T-helper 1 cell (primary cell): Measurements from ENCODE around the gene STK4.
A peak's percentile ranks its signal among the peaks of the same experiment; 100 is the strongest.

Experiments used
- DNase-seq, 5 donors: peaks; one replicate each; pipeline ENCODE4 v3.0.0-alpha.2; 2012 to 2020
- total RNA-seq, 4 donors: gene quantifications; one replicate each; lab custom pipeline; 2026; lab: John Stamatoyannopoulos, UW

STK4 gene
- 448 to 686 (median 618) reads per million in 4 donors for total RNA-seq

DNA sequence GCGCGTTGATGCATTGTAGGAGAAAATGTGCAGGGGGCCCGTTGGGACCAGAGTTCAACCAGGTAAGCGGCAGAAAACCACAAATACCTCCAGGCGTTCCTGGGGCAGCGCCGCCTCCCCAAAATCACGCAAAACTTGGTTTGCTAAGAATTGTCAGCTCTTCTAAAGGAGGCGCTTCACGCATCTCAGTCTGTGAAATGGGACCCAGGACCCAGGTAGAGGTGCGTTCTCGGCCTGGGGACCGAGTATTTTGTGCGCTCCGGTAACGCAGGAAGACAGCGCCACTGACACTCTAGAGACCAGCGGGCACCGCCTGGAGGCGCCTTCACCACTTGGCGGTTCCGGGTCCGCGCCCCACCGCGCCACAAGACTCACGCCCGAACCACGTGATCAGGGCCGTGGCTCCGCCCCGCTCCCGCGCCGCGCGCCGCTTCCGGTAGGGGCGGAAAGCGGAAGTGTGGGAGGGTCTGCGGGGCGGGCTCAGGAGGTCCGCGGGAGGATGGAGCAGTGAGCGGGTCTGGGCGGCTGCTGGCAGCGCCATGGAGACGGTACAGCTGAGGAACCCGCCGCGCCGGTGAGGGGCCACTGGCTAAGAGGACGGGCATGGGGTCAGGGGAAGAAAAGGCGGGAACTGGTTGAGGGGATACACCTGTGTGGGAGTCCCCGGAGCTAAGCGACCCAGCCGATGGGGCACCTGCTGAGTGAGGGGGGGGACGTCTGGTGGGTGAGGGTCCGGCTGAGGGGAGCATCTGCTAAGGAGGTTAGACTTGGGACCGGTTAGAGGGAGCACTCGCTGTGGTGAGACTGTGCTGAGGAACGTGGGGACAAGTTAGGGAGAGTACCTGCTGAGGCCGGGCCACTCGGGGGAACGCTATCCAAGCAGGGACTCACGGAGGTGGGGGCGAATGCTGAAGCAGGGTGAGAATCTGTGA, at the start of gene STK4:
TSS of gene STK4 (plus strand) at position 483 of the 932 bp plus-strand sequence. CDS start at position 540, 57 bp downstream.
- peak; percentile 90 to 97 (median 92) for DNase-seq

DNA sequence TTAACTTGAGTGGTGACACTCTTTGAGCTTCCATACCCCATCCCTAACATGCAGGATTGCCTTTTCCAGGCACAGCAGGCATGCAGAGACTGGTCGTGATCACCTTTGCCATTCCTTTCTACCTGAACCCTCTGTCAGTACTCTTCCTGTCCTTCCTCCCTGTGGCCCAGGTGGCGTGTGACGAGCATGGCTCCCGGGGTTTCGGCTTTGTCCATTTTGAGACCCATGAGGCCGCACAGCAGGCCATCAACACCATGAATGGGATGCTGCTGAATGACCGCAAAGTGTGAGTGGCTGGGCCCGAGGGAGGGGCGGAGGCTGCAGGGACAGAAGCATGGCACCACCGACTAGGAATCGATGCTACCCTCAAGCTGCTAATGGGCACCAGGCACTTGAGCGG, 49.7 kb upstream of the STK4 start:
- DNase-seq = no peak

- DNase-seq = no peak
These were observed 48.9 kb upstream of the STK4 start for GRCh38 chr20:44917399-44917798.

GRCh38 chr20:44918342-44918741, 48.0 kb upstream of the STK4 start:
- no peak for DNase-seq

- DNase-seq = no peak
These were observed 47.6 kb upstream of the STK4 start for GRCh38 chr20:44918761-44919160.

DNA sequence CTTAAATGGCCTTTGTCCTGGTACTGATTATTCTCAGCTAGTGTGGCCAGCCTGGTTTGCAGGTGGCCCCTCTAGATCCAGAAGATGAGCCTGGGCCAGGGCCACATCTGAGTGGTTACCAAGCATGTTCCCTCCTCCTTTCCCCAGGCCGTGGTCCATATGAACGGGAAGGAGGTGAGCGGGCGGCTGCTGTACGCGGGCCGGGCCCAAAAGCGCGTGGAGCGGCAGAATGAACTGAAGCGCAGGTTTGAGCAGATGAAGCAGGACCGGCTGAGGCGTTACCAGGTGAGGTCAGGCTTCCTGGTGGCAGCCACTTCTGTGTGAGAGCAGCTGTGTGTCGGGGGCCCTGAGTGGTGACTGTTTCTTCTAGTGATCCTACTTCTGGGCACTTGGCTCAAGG, 44.9 kb upstream of the STK4 start:
- DNase-seq = no peak

DNA sequence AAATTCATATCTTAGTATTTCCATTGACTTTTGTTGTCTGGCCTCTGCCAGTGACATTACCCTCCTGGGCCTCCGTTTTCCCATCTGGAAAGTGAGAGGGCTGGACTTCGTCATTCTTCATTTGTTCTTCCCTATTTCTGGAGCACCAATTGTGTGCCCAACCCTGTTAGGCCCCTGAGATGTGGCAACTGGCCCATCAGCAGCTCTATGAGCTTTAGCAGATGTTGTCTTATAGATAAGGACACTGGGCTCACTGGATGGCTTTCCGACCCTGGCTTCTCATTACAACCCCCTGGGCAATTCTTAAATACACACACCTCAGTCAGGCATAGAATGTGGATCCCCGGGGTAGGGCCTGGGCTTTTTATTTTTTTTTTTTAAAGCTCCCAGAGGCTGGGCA, 41.8 kb upstream of the STK4 start:
- no peak for DNase-seq

- no peak for DNase-seq
These were observed 37.7 kb upstream of the STK4 start for GRCh38 chr20:44928595-44928994.

GRCh38 chr20:44930517-44931168, 35.7 kb upstream of the STK4 start:
- DNase-seq = no peak

- DNase-seq = no peak
These were observed 34.4 kb upstream of the STK4 start for GRCh38 chr20:44931911-44932310.

GRCh38 chr20:44932916-44933315, 33.4 kb upstream of the STK4 start:
- DNase-seq = no peak

DNA sequence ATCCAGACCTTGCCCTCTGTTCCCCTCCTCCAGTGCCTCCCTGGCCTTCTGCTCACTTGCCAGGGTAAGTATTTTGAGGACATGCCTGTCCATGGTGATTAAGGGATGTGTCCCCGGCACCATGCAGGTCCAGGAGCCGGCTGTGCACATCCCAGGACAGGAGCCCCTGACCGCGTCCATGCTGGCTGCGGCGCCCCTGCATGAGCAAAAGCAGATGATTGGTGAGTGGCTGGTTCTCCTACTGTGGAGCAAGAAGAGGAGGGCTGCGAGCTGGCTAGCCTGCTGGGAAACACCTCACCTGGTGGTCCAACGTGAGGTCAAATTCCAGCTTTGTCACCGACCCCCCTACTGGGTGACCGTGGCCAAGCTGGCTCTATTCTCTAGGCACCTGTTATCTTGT, 29.8 kb upstream of the STK4 start:
- DNase-seq = no peak

DNA sequence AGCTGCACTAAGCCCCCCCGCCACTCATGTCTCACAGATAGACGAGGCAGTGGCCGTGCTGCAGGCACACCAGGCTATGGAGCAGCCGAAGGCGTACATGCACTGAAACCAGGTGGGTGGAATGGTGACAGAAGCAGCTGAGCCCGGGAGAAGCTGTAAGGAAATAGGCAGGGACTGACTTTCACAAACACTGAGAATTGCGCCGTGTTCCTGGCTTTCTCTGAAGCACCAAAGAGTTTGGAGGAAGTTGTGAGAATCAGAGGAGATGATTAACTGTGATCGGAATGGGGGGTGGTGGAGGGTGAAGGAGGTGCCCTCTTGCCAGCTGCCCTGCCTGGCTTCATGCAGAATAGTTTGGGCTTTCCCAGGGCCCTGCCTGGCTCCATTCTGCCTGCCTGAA, 27.7 kb upstream of the STK4 start:
- no peak for DNase-seq

DNA sequence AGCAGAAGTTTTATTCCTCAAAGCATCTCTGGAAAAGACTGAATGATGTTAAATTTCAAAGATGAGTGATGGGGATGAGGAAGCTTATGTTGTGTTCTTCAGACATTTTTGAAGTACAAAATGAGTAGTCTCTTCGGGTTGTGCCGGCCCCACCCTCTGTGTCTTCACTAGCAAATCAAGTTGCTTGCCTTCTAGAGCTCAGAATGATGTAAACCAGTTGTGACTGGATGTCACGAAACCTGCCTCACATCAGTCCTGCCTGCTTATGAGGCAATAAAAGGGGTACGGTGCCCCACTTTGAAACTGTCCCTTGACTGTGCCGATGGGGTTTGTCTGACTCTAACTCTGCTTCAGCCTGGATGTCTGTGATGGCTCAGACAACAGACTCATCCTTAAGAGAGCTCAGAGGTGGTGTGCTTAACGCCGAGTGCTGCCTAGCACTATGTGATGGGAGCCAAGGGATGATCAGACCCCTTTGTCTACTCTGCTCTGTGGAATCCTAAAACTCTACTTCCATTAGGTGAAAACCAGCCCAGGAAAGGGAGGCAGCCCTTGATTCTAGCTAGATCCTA, 25.1 kb upstream of the STK4 start:
- DNase-seq = no peak

- DNase-seq = no peak
These were observed 23.9 kb upstream of the STK4 start for GRCh38 chr20:44942264-44942973.

GRCh38 chr20:44943828-44944227, 22.5 kb upstream of the STK4 start:
- DNase-seq = no peak

DNA sequence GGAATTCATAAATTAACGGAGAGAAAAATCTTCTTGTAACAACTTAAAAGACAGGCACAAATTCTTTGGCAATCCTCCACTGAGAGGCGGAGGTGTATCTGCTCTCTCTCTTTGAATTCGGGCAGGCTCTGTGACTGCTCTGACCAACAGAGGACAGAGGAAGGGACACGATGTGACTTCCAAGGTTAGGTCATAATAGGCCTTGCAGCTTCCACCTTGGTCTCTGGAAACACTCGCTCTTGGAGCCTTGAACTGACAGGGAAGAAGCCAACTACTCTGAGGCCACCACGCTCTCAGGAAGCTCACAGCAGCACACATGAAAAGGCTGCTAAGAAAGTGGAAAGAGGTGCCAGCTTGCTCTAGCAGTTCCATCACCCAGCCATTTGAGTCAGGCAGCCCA, 21.1 kb upstream of the STK4 start:
- DNase-seq = no peak

DNA sequence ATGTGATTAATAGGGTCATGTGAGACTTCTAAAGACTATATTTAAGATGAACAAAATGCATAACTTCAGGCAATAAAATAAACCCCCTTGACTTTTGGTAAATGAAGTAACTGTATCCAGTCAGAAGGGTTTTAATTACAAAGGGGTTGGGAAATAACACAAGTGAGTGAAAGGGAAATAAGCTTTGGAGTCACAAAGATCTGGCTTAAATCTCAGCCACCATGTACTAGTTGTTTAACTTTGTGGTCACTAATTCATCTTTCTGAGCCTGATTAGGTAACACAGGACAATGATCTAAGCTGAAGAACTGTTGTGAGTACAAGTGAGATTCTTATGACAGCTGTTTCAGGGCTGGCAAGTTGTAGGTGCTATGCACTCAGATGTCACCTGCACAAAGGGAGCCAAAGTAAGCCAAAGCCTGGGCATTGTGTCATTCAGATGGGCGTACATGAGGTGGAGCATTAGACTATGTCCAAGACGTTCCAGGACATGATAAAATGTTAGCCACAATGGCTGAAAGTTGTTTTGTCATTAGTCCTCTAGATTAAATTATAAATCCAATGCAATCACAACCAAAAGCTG, 19.9 kb upstream of the STK4 start:
- no peak for DNase-seq

DNA sequence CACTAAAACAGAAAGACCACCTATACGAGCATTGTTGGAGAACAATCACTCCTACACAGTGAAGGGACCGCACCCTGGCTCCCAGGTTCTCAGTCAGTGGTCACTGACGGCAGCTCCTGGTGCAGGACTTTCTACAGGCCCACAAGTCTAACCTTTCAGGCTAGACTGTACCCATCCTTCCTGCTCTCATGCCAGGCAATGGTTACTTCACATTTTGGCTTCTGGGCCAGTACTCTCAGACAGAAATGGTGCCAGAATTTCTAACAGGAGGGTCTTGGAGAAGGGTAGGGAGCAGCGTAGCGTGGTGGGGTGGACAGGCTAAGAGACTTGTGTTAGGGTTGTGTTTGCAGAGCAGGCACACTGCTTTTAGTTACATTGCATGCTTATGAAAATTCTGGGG, 18.2 kb upstream of the STK4 start:
- DNase-seq = no peak

- no peak for DNase-seq
These were observed 17.8 kb upstream of the STK4 start for GRCh38 chr20:44948513-44948912.

GRCh38 chr20:44950368-44950767, 15.9 kb upstream of the STK4 start:
- DNase-seq = no peak

GRCh38 chr20:44952731-44953130, 13.6 kb upstream of the STK4 start:
- no peak for DNase-seq

GRCh38 chr20:44954211-44954610, 12.1 kb upstream of the STK4 start:
- DNase-seq = no peak
